Ovary (tissue), 3 donors: ENCODE results near the gene GNA14.

Source experiments
- CTCF ChIP-seq, 3 donors: fragments of 450-650 bp in 2 of 3; fragments of 200-600 bp in 1 of 3; IDR thresholded peaks; one replicate each; pipeline versions ENCODE4 v1.5.1 to v1.8.0; 2016 to 2022; ENCODE audit warnings: antibody characterized with exemption in 3 of 3, mild to moderate bottlenecking in 1 of 3
- POLR2A ChIP-seq: fragments of 450-650 bp; IDR thresholded peaks from one replicate; pipeline ENCODE4 v1.6.1; 2017; ENCODE audit warnings: antibody characterized with exemption, mild to moderate bottlenecking, moderate library complexity
- donor health status: DM: no; HTN: no; CAD: no.

DNA sequence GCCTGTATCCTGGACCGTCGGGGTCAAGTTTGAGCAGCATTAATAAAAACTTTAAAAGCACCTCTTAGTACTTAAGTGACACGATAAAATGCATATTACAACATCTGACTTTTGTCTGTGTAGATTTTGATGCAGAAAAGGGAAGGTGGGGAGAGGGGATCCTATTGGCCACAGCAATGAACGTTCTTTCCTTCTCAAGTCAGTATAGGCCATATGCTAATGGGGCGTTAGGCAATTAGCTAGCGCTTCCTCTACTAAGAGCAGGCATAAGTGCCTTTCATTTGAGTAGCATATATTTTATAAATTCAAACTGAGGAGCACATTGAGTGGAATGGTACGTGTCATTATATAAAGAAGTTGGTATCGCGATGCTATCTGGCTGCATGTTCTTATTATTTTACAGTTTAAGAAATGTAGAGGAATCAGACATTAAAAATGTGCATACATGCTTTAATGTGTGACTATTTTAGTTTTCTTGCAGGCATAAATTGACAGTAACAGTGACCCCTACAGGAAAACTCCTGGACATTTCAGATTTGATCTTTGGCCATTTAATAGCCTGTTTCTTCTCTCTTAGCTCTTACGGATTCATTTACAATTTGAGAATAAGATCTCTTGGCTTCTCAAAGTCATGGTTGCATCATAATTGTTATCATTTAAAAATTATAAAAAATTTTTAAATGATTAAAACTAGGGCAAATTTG lies 1.1 kb upstream of the GNA14 start:
- peak in 2 of 3 donors; percentile 20 to 51 for TF ChIP-seq CTCF (IDR thresholded peaks at IDR 0.05)
- no peak for TF ChIP-seq POLR2A
